ENCODE data around the gene ZNF18.
"Not testable (repeated sequence)": the region's sequence is repeated elsewhere in the genome, so short reads cannot be mapped to it uniquely, and the experiment has no call there.

The ZNF18 gene

DNA sequence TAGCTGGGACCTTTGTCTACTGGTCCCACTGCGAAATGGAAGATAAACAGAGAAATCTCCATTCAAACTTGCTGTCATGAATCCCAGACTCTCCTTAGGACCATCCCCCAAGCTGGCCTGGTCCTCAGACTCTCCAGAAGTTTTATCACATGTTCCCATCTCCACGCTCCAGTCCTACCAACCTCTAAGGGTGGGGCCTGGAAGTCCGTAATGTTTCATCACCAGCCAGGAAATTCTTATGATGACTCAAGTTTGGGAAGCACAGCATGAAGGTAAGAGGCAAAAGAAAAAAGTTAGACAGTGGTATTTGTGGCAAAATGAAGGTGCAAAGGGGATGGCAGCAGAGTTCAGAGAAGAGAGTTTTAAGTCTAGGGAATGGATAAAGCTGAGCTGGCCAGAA is 52.7 kb downstream of the ZNF18 start:
- in situ Hi-C loops (cut with MboI; ENCODE audit: low sequenced_read_pairs, unreplicated experiment) = no loop called here
- TF ChIP-seq, protein P1, sequence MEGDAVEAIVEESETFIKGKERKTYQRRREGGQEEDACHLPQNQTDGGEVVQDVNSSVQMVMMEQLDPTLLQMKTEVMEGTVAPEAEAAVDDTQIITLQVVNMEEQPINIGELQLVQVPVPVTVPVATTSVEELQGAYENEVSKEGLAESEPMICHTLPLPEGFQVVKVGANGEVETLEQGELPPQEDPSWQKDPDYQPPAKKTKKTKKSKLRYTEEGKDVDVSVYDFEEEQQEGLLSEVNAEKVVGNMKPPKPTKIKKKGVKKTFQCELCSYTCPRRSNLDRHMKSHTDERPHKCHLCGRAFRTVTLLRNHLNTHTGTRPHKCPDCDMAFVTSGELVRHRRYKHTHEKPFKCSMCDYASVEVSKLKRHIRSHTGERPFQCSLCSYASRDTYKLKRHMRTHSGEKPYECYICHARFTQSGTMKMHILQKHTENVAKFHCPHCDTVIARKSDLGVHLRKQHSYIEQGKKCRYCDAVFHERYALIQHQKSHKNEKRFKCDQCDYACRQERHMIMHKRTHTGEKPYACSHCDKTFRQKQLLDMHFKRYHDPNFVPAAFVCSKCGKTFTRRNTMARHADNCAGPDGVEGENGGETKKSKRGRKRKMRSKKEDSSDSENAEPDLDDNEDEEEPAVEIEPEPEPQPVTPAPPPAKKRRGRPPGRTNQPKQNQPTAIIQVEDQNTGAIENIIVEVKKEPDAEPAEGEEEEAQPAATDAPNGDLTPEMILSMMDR (IDR thresholded peaks at IDR 0.05; ENCODE audit: borderline replicate concordance, control extremely low read depth, extremely low read depth, insufficient read depth, missing control alignments) = no peak
- no peak for DNase-seq (ENCODE audit: low spot score)

GRCh38 chr17:11943759-11944347 is 53.4 kb downstream of the ZNF18 start:
- TF ChIP-seq, protein P1 (IDR thresholded peaks at IDR 0.05; ENCODE audit: borderline replicate concordance, control extremely low read depth, extremely low read depth, insufficient read depth, missing control alignments) = no peak
- DNase-seq (ENCODE audit: low spot score) = no peak
- in situ Hi-C loops (cut with MboI; ENCODE audit: low sequenced_read_pairs, unreplicated experiment) = no loop called here

DNA sequence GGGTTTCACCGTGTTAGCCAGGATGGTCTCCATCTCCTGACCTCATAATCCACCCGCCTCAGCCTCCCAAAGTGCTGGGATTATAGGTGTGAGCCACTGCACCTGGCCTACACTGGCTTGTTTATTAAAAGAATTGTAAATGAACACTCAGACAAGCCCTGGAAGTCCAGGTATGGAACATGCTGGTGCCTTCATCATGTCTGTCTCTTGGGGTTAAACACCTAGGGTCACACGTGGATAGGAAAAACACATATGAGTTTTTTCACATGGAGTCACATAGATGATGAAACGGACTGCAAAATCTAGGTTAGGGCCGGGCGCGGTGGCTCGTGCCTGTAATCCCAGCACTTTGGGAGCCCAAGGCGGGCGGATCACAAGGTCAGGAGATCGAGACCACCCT is 54.2 kb downstream of the ZNF18 start:
- in situ Hi-C loops (cut with MboI; ENCODE audit: low sequenced_read_pairs, unreplicated experiment); DNase-seq (ENCODE audit: low spot score): not testable (repeated sequence)

DNA sequence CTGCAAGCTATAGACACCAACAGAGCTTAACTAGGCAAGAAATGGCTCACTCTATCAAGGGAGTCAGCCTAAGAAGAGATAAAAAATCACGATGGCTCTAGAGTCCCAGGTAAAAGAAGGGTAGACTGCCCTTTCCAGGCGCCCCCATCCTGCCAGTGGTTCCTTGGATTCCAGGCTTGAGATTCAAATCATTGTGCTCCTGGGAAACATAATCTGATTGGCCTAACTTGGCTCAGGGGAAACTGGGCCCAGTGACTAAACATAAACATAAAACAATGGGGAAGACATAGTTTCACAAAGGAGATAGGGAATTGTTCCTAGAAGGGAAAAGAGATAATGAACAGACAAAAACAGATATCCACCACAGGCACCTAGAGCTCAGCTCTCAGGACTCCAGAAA is 56.4 kb downstream of the ZNF18 start:
- in situ Hi-C loops (cut with MboI; ENCODE audit: low sequenced_read_pairs, unreplicated experiment) = no loop called here
- TF ChIP-seq, protein P1 (IDR thresholded peaks at IDR 0.05; ENCODE audit: borderline replicate concordance, control extremely low read depth, extremely low read depth, insufficient read depth, missing control alignments) = no peak
- no peak for DNase-seq (ENCODE audit: low spot score)

GRCh38 chr17:11935734-11936406 is 61.4 kb downstream of the ZNF18 start:
- no peak for DNase-seq (ENCODE audit: low spot score)
- TF ChIP-seq, protein P1 (IDR thresholded peaks at IDR 0.05; ENCODE audit: borderline replicate concordance, control extremely low read depth, extremely low read depth, insufficient read depth, missing control alignments) = no peak
- in situ Hi-C loops (cut with MboI; ENCODE audit: low sequenced_read_pairs, unreplicated experiment) = no loop called here

GRCh38 chr17:11932337-11932898 is 64.9 kb downstream of the ZNF18 start:
- TF ChIP-seq, protein P1 (IDR thresholded peaks at IDR 0.05; ENCODE audit: borderline replicate concordance, control extremely low read depth, extremely low read depth, insufficient read depth, missing control alignments) = no peak
- no peak for DNase-seq (ENCODE audit: low spot score)
- in situ Hi-C loops (cut with MboI; ENCODE audit: low sequenced_read_pairs, unreplicated experiment) = no loop called here

- TF ChIP-seq, protein P1 (IDR thresholded peaks at IDR 0.05; ENCODE audit: borderline replicate concordance, control extremely low read depth, extremely low read depth, insufficient read depth, missing control alignments) = no peak
- in situ Hi-C loops (cut with MboI; ENCODE audit: low sequenced_read_pairs, unreplicated experiment) = no loop called here
- no peak for DNase-seq (ENCODE audit: low spot score)
Measured at GRCh38 chr17:11928436-11928835, 68.8 kb downstream of the ZNF18 start.

Measured in GM13976 (cell line).